GM18867 (cell line): Measurements from ENCODE around the gene NLRC5.

Experiments
- ATAC-seq: cut with Tn5 transposase; IDR thresholded peaks from one replicate; pipeline ENCODE4 v1.9.1; 2021; ENCODE audit warnings: mild to moderate bottlenecking, moderate library complexity; ENCODE audit not compliant: unreplicated experiment

Gene NLRC5

DNA sequence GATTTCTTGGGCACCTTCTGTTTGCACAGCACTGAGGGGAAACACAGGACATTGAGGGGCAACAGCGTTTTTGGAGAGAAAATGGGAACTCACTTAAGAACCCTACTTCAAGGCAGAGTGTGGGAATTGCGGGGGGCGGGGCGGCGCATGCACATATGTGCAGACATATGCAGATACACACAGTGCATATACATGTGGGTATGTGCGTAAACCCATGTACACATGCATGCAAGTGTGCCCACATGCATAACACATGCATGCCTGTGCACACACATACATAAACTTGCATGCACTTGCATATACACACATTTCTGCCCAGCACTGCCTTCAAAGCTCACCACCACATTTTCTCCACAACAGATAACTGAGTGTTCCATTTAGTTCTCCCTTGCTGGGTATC lies 32.4 kb downstream of the NLRC5 start:
- ATAC-seq, result no peak

DNA sequence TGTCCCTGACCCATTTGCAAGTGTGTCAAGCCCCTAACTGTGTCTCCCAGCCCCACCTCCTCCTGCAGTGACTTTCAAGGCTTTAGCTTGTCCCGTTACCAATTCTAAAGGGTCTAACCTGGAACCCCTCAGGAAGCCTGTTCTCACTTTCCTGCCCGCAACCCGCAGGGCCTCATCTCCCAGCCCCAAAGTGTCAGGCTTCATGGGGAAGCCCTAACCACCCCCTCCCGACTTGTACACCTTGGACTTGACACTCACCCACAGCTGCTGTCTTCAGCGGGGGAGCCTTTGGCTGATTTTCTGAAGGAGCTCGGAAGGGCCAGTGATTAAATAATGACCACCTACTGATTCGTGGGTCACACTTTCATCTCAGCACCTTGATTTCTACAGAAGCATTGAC lies 33.1 kb downstream of the NLRC5 start:
- ATAC-seq, result no peak

DNA sequence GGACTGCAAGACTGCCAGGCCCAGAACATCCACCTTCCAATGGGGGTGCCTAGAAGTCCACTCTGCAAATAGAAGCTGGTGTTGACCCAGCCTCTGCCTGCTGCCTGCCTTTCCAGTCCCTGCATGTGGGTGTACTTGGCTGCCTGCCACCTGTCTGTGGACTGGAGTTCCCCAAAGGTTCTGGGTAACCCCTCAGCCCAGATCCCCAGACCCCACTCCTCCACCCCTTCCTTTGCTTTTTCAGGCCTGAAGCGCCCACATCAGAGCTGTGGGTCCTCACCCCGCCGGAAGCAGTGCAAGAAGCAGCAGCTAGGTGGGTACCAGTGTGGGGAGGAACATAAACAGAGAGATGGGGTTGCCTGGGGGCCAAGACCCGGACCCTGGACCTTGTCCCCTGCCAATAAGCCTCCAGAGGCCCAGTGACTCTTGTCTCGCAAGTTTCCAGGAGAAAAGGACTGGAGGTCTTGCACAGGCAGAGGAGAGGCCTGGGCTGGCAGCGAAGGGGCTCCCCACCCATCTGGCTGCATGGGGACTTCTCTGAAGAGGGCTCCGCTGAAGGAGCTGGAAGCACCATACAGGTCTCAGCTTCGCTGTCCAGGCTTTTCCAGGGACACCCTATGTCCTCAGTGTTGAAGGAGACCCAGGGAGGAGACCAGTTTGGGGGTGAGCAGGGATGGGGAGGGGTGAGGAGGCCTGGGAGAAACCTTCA lies 34.3 kb downstream of the NLRC5 start:
- ATAC-seq, result no peak

DNA sequence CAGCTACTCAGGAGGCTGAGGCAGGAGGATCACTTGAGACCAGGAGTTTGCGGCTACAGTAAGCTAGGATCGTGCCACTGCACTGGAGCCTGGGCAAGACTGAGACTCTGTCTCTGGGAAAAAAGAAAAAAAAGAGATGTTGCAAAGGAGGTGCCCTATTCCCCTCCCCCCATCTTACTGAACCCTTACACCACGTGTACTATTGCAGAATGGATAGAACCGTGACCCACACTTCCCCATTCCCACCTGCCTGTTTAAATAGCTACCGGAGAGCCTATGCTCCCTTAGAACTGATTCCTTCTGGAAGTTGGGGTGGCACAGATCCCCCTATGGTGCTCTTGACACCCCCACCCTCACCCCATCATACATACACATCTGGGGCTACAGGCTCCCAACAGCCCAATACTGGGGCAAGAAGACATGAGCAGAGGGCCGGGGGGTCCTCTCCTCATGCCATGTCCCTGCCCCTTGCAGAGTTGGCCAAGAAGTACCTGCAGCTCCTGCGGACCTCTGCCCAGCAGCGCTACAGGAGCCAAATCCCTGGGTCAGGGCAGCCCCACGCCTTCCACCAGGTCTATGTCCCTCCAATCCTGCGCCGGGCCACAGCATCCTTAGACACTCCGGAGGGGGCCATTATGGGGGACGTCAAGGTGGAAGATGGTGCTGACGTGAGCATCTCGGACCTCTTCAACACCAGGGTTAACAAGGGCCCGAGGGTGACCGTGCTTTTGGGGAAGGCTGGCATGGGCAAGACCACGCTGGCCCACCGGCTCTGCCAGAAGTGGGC lies 35.7 kb downstream of the NLRC5 start:
- ATAC-seq, result no peak

DNA sequence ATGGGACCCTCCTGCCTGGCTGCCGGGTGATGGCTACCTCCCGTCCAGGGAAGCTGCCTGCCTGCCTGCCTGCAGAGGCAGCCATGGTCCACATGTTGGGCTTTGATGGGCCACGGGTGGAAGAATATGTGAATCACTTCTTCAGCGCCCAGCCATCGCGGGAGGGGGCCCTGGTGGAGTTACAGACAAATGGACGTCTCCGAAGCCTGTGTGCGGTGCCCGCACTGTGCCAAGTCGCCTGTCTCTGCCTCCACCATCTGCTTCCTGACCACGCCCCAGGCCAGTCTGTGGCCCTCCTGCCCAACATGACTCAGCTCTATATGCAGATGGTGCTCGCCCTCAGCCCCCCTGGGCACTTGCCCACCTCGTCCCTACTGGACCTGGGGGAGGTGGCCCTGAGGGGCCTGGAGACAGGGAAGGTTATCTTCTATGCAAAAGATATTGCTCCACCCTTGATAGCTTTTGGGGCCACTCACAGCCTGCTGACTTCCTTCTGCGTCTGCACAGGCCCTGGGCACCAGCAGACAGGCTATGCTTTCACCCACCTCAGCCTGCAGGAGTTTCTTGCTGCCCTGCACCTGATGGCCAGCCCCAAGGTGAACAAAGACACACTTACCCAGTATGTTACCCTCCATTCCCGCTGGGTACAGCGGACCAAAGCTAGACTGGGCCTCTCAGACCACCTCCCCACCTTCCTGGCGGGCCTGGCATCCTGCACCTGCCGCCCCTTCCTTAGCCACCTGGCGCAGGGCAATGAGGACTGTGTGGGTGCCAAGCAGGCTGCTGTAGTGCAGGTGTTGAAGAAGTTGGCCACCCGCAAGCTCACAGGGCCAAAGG lies 36.8 kb downstream of the NLRC5 start:
- no peak for ATAC-seq

DNA sequence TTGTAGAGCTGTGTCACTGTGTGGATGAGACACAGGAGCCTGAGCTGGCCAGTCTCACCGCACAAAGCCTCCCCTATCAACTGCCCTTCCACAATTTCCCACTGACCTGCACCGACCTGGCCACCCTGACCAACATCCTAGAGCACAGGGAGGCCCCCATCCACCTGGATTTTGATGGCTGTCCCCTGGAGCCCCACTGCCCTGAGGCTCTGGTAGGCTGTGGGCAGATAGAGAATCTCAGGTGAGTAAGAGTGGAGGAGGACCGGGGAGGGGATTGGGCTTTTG lies 37.4 kb downstream of the NLRC5 start:
- no peak for ATAC-seq

DNA sequence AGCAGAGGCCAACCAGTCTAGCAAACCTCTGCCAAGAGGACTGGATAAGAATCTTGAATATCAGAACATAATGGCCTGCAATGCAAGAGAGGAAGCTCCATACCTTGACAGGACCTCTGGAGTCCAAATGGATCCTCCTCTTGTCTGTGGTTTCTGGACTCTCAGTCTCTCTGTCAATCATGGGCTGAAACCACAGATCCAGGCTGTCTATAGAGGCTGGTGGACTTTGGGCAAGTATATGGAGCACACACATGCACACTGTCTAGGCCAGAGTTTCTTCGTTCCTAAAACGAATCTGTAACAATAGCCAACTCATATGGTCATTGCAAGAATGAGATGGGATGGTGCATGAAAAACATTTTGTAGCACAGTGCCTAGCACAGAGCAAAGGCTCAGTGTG lies 37.7 kb downstream of the NLRC5 start:
- ATAC-seq, result no peak

DNA sequence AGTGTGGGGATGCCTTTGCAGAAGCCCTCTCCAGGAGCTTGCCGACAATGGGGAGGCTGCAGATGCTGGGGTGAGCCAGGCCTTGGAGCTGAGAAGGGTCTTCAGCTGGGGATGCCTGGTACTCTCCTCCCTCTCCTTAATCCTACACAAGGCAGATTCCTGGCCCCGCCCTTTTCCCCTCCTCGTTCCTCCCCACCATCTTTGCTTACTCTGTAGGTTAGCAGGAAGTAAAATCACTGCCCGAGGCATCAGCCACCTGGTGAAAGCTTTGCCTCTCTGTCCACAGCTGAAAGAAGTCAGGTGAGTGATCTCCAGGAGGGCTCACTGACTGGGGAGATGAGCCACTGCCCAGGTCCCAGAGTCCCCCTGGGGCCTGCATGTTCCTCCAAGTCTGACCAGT lies 38.7 kb downstream of the NLRC5 start:
- ATAC-seq, result no peak

DNA sequence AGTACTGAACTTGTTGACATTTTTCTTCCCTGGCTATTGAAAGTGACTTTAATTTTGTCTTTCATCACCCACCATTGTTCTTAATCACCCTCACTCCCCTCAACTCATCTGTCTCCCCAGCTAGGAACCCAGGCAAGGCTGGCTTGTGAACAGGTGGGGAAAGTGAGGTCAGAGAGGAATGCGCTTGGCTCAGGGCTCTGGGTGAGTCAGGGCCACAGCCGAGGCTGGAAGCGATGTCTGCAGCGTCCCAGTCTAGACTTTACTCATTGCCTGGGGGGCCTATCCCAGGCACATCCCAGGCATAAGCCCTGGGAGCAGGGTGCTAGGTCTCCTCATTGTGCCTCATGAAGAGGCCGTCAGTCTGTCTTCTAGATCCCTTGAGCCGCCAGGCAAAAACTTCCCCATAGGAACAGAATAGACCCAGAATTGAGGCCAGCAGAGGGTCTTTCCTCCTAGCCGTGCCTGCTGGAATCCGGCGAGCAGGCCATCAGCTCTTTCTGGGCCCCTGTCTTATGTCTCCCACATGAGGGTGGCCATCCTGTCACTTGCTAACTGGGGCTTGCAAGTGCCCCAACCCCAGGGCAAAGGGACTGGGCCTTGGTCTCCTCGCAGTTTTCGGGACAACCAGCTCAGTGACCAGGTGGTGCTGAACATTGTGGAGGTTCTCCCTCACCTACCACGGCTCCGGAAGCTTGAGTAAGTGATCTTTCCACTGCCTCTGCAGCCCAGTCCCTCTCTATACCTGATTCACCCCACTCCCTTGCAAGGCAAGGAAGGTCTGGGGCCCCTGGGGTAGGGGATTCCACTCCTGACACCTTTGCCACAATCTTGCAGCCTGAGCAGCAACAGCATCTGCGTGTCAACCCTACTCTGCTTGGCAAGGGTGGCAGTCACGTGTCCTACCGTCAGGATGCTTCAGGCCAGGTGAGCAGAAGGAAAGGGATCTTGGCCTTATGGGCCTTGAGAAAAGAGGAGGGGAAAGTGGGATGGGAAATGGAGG lies 40.1 kb downstream of the NLRC5 start:
- ATAC-seq, result no peak

DNA sequence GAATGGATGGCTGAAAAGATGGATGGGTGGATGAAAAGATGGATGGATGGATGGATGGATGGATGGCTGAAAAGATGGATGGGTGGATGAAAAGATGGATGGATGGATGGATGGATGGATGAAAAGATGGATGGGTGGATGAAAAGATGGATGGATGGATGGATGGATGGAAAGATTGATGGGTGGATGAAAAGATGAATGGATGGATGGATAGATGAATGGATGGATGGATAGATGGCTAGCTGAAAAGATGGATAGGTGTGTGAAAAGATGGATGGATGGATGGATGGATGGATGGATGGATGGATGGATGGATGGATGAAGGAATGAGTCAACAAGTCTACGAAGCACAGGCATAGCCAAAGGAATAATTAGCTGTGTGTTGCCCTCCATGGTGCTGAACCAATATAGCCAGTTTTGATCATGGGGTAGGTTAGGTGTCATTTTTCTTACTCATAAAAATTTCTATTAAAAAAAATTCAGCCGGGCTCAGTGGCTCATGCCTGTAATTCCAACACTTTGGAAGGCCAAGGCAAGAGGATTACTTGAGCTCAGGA lies 41.1 kb downstream of the NLRC5 start:
- ATAC-seq, result no peak

DNA sequence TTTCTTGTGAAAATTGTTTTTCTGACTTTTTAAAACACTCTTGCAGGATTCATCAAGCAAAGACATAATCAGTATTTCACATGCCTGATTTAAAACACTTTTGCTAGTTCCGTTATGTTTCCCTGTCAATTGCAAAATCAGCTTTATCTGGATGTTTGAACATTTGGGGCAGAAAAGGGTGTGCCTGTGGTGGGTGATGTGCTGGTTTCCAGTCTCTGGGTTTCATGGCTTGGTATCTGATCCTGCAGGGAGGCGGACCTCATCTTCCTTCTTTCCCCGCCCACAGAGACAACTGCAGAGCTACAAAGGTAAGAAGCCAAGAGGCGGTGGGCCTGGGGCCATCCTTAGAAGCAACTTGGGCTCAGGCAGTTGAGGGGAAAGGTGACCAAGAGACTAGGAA lies 41.8 kb downstream of the NLRC5 start:
- no peak for ATAC-seq

DNA sequence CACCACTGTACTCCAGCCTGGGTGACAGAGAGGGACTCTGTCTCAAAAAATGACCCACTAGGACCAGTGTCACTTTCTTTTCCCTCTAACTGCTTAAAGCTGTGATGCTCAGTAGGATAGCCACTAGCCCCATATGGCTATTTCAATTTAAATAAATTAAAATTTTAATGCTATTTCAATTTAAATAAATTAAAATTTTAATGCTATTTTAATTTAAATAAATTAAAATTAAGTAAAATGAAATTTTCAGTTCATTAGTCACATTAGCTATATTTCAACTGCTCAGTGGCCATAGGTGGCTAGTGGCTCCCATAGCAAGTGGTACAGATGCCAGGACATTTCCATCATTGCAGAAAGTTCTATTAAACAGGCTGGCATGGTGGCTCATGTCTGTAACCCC lies 43.0 kb downstream of the NLRC5 start:
- no peak for ATAC-seq

DNA sequence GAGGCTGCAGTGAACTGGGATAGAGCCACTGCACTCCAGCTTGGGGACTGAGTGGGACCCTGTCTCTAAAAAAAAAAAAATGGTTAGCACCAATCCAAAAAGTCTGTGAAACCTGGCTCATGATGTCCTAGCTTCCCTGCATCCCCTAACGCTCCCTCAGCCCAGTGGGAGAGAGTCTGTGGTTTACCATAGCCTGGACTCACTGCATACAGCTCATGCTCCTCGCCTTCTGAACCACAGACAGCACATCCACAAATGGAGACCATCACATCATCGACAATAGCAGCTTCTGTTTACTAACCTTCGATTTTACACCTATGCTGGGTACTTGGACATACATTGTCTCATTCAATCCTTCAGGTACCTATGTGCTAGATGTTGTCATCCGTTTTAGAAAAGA lies 43.6 kb downstream of the NLRC5 start:
- no peak for ATAC-seq

DNA sequence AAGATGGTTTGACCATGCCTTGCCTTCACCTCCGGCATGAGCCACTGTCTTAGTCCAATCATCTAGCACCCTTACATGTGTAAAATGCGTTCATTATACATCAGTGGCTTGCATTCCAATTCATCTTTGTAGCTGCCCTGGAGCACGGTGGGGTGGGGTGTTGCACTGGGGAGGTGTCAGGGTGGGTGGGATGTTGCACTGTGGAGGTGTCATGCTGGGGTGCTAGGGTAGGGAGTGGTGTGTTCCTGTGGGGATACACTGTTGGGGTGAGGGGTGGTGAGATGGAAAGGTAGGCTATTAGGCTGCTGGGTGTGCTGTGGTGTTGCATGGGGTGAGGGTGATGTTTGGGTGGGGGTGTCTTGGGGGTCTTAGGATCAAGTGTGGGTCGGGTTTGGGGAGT lies 47.0 kb downstream of the NLRC5 start:
- ATAC-seq, result no peak

DNA sequence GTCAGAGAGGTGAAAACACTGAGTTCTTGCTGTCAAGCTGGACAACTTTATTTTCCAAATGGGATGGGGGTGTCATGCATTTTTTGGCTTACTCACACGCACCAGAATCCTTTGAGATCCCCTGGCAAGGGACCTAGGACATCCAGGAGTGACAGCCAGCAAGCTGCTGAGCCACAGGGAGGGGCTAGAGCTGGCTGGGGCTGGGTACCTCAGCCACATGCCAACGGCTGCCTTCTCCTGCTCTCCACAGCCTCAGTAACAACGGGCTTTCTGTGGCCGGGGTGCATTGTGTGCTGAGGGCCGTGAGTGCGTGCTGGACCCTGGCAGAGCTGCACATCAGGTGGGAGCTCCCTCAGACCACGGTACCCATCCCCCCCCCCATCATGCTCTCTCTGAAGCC lies 47.6 kb downstream of the NLRC5 start:
- ATAC-seq, result no peak

DNA sequence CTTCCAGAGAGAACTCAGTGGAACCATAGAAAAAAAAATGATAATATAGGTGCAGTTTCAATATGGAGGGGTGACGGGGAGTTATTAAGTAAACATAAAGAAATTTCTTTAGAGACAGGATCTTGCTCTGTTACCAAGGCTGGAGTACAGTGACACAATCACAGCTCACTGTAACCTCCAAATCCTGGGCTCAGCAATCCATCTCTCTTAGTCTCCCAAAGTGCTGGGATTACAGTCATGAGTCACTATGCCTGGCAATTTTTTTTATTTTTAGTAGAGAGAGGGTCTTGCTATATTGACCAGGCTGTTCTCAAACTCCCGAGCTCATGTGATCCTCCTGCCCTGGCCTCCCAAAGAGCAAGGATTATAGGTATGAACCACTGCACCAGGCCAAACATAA lies 48.8 kb downstream of the NLRC5 start:
- ATAC-seq, result no peak

DNA sequence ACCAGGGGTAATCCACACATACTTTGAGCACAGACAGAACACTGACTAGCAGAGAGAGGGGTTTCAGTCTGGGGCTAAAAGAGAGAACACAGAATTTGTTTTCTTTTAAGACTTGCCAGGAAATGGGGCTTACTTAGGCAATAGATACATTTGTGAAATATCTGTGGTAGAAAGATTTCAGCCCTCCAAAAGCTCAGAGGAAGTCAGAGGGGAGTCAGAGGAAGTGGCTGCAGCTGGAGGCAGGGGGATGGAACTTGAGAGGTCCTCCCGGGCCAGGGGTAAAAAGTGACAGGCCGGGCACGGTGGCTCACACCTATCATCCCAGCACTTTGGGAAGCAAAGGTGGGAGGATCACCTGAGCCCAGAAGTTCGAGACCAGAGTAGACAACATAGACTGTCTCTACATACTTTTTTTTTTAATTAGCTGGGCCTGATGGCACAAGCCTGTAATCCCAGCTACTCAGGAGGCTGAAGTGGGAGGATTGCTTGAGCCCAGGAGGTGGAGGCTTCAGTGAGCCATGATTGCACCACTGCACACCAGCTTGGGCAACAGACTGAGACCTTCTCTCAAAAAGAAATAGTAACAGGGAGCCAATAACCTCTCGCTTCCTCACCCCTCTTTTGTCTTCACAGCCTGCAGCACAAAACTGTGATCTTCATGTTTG lies 49.9 kb downstream of the NLRC5 start:
- peak; percentile 22 for ATAC-seq

DNA sequence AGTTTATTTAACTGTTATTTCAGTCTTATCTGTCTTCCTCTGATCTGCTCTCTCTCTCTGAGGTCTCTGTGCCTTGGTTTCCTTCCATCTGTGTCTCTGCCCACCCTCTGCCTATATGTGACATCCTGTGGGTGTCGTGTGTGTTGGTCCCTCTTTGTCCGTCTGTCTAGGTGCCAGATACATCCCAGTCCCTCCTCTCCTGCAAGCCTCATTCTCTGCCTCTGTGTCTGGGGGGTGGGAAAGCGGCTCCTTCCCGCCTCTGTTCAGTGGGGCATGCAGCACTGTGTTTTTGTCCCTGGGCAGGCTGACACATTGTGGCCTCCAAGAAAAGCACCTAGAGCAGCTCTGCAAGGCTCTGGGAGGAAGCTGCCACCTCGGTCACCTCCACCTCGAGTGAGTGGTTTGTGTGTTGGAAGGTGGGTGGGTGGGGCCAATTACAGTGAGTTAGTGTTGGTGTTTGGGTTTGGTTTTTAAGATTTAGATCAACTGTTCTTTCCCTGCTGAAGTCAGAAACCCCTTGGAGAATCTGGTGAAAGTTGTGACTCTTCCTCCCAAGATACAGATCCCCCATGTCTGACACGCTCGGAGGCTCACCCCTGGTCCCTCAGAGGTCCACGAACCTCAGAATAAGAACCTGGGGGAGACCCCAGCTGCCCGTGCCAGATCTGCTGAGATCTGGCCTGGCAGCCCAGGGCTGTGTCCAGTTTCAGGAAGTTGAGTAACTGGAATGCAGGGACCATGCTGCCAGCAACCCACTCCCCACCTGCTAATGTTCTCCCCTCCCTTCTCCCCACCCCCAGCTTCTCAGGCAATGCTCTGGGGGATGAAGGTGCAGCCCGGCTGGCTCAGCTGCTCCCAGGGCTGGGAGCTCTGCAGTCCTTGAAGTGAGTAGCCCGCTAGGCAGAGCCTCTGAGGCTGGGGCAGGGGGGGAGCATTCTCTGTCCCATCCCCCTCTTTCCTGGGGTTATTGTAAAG lies 52.1 kb downstream of the NLRC5 start:
- ATAC-seq, result peak; percentile 35
